Activated T-cell treated with anti-CD3 and anti-CD28 coated beads for 4 hours (primary cell): ENCODE measurements around the gene ETS1.

Source experiments
- DNase-seq: peaks from one replicate; pipeline ENCODE4 v3.0.0-alpha.2; 2020

Gene ETS1

DNA sequence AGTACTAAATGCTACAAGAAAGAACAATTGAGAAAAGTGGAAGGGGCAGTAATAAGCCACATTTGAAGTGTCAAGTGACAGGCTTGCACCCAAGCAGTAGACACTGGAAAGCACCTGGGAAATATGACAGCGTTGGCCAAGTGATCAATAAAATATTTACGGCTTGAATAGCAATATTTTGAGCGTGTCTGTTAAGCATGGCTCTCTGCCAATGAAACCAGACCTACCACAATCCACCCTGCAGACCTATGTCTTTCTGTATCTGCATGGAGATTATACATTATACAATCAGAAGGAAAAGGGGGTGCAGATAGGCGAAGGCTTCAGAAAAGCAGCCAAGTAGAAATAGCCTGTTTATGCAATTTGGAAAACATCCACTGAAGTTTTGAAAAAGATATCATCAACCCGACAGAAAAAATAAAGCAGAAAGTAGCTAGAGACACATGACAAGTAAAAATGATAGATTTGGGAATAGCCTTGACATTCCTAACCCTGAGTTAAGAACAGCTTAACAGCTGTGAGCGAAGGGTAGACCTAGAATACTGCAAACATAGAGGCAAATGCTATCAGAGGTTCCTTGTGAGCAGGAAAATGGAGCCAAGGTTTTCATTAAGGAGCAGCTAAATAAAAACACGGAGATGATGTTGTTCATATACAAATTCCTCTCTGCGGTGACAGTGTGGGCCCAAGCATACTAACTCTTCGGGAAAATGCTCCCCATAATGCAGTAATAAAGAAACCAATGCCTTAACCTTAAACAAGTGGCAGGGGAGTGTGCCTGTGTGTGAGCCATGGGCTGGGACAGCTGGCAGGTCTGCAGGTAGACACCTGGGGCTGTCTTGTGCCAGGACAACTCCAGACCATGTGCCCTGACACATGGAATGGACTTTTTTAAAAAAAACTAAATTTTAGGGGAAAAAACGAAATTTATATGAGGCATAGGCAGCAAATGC, 71.3 kb downstream of the ETS1 start:
- no peak for DNase-seq

DNA sequence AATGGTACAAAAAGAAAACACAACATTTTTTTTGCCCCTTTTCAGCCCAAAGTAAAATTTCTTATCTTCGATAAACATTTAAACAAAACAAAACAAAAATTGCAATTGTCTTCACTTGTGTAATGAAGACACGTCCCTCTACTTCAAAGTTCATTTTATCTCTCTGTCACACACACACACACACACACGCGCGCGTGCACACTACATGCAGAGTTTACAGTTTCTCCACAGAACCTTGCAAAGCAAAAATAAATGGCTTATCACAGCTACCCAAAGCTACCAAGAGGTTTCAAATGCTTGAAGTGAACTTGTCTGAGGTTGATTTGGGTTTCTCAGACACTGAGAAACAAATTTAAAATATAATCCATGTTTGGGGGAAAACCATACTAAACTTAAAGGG, 72.3 kb downstream of the ETS1 start:
- DNase-seq: no peak

DNA sequence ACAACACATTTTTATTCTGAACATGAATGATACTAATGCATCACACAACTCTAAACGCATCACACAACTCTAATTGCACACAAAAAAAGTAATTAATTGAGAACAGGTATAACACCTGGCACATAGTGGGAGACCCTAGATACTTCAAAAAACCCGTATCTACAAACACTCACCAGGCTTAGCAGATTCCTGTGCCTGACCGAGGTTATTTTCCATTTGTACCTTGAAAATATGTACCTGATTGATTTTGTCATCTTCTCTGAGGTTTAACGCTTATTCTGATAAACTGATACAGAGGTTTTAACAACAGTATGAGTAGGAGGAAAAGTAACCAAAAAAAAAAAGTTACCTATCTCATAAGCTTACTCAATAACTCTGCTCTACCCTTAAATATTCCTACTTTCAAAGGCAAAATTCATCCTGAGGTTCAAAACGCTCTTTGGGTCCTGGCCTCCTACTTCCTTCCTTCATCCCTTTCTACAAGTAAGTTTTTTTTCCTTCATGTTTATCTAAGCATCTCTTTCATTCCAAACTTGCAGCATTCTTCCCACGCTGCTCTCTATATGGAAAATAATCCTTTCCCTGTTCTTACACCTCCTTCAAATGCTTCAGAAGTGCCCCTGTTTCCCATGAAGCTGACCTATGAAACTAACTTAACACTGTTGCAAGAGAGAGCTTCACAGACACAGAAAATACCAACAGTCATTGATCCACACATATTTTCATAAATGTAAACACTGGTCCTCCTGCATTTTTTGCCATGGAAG, 73.3 kb downstream of the ETS1 start:
- DNase-seq: no peak

DNA sequence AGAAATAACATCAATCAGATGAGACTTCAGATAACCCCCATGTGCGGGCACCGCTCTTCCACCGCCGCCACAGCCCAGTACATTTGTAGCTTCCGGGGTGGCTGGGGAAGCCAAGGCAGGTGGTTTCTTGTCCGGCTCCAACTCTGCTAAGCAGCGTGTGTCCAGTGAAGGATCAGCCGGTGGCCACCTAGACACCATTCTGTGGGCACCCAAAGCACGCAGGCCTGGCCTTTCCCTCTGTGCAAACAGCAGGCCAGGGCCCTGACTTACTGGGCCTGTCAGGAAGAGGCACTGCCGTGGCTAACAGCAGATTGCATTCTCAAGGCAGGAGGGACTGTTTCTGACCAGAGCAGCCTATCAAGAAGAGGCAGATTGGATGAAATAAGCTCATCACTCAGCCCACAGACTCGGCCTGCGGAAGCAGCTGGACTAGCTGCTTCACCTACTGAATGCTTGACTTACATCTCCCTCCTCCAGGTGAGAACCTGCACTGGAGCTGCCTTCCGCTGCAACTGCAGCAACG, 74.8 kb downstream of the ETS1 start:
- DNase-seq: no peak

DNA sequence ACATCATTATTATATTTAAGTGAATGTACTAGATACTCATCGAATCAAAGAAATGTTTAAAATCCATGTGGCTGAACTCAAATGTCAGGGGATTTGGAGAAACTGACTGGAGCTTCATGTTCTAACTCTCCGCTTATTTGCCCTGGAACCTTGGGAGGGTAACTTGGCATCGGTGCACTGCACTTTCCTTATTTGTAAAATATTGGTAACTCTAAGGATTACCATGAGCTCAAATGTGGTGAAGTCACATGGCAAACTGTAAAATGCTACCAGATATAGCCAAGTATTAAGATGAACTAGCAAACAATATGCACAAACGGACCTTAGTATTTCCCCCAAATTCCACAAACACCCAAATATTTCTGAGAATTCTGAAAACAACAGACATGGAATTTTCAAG, 75.6 kb downstream of the ETS1 start:
- no peak for DNase-seq

DNA sequence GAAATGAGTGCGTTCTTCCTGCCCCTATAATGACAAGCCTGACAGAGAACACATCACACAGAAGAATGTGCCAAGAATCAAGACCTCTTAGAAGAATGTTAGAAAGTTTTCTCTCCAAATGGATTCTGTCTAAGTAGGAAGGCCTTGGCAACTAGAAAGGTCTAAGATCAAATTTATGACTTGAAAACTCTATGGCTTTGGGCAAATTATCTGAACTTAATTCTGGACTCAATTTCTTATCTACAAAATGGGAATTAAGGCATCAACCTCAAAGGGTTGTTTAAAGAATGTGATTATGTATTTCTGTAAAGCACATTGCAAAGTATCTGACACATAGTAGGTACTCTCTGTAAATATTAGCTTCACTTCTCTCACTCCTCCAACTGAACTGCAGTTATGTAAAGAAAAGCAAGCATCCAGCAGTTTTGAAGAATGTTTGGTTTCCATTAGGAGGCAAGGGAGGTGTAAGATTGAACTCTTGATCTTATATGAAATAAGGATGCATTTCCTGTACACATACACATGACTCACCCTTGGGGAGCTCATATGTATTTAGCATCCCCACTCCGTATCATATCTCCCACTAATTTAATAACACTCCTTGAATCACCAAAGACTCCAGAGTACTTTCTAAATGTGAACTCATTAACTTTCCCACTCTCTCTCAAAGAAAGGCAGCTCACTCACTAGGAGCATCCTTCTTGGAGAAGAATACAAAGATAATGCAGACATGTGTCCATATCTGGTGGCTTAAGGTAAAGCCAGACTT, 77.6 kb downstream of the ETS1 start:
- no peak for DNase-seq

DNA sequence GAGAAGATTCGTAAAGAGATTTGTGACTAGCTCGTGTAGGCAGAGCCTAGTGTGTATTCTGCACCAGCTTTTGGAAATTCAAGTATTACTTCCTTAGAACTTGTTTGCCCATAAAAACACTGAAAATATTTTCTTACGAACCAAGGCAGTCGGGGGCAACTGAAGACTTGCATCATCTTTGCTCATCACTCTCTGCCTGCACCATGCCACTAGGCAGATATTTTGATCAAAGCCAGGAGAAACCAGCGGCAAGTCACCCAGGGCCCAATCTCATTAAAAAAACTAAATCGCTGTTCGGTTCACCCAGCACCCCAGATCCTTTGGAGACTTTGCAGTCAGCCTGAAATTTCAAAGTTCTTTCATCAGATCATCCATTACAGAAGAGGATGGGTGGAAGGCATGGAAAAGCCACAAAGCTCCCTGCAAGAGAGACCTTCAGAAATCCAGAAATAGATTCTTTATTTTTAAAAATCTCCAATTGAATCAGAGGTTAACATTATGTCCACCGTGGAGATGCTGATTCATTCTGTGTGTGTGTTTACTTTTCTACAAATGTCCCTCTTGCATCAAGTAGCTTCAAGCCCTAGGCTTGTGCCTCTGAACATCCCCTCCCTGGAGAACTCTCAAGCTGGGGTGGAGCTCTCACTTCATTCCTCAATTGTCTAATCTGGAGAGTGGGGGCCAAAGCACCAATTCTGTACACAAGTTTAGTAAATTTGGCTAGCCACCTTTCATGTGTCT, 78.4 kb downstream of the ETS1 start:
- no peak for DNase-seq

DNA sequence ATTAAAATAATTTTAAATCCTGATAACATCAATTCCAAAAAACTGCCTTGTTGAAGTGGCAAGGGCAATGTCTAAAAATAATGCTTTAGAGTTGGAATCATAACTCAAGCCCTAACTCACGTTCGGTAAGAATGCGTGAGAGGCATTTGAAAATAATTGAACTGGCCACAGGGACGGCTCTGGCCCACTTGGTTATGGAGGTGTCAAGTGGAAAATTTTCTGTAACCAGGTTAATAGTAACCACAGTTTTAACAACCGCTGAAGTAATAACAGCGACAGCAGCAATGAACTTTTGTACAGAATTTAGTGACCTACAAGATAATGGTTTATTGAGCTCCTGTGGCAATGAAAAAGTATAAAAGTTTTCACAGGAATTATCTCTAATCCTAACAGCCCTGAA, 79.4 kb downstream of the ETS1 start:
- DNase-seq: no peak

DNA sequence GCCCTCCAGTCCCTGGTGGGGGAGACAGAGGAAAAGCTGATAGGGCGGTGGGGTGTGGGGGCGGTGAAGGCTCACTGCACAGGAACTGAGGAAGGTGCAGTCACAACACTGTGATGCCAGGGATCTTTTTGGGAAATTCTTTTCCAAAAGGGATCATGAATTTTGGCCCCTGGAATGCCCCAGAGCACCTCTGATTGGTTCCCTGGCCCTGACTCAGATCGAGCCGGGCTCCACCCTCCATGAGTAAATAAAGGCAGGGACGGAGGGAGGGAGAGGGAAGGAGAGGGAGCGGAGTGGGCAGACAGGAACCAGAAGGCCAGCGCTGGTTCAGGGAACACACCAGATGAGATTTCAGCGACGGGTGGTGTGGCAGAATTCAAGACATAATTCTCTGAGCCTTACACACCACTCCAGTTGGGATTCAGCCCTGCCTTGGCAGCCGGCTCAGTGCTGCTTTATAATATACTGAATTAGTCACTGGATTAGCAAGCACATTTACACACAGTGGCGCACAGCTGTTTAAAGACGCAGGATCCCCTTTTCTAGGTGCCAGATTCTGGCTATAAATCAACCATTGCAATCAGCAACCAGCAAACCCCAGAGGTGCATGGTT, 80.3 kb downstream of the ETS1 start:
- no peak for DNase-seq

DNA sequence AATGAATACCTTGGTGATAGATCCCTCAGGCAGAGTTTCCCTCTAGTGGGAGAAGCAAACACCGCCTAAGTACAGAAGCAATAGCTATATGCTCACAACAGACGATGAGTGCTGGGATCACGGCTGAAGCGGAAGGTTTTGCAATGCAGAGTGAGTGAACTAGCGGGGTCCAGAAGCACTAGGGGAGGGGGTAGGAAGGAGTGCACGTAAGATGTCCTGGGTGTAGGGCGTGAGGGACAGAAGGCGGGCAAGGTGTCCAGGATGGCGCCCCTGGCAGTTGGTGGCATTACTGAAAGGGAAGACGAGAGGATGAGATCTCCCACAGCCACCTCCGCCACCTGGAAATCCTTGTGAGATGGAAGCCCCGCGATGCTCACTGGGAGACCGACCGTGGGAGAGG, 81.0 kb downstream of the ETS1 start:
- DNase-seq: no peak

DNA sequence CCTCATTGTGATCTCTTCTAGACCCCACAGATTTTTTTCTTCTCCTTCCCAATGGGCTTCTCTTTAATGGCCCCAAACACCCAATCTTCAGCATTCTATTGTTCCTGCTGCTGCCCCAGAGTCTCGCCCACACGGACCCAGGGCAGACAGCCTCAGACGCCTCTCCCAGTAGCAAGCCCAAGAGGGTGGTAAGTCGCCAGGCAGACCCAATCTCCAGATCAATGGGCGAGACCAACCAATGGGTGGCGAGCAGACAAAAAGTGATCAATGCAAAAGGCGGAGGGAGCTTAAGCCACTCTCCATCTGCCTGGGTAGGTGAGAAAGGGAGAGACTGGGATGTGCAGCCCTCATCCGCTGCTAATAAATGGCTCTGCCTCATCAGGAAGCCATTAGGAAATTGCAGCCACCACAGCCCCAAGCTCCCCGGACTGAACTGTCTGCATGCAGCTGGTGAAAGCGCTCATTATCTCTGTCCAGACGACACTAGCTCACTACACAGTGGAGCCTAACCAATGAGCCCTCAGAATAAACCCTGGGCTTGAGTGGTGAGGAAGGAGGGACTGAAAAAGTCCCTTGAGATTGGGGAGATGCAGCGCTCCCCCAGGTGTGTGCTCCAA, 81.8 kb downstream of the ETS1 start:
- DNase-seq: no peak

DNA sequence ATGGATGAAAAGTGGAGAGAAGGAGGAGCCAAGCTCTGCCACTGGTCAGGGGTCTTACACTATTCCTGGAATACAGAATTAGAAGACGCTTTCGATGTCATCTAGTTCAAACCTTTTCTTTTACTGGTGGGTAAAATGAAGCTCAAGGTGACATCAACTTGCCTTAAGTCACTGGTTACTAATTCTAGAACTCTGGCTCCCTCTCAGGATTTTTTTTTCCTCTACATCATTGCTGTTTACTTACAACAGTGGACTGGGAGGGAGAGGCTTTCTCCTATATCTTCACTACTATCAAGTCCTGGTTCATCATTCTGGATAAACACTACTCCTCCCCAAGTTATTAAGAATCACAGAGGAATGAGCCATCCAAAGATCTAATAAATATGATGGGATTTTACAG, 82.9 kb downstream of the ETS1 start:
- DNase-seq: no peak

DNA sequence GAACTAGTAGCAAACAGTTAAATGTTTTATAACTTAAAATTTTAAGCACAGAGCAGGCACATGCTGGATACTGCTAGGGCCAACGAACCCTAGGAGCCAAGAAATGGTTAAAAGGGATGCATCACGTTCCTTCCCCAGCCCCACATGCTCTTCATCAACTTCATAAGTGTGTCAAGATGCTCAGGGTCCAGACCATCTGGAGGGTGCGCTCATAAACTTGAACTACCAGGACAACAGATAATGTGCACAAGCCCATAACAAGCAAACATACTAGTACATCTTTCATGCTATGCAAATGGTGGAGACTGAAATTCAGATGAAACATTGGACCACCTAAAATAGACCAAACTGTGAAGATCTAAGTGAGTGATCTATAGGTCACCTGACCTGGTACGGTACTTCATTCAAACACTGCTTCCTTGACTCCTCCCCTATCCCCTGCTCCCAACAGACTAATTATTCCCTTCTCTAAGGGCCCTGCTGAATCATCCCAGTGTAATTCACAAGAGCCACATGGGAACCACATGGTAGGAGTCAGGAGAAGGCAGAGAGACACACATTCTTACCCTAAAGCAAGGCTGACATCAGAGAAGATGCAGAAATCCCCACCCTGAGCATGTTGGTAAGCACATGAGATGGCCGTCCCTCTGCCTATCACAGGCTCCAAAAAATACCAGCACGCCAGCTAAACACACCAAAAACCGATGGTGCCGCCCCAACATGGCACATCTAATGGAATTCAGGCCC, 83.9 kb downstream of the ETS1 start:
- DNase-seq: no peak

DNA sequence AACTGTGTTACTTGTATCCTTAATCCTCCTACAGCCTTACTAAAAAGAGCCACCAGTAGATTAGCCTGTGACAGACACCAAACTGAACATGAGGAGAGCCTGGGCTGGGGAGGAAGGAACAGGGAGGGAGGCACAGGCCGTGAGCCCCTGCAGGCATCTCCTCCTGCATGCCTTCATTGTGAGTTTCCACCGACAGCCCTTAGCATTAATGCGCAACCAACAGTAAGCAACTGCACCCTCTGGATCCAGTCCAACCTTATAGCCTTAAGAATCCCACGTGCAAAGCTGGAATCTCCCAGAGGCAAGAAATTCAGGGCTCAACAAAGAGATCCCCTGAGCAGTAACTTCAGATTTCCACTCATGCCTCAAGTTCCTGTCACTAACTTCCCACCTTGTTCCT, 84.6 kb downstream of the ETS1 start:
- no peak for DNase-seq

DNA sequence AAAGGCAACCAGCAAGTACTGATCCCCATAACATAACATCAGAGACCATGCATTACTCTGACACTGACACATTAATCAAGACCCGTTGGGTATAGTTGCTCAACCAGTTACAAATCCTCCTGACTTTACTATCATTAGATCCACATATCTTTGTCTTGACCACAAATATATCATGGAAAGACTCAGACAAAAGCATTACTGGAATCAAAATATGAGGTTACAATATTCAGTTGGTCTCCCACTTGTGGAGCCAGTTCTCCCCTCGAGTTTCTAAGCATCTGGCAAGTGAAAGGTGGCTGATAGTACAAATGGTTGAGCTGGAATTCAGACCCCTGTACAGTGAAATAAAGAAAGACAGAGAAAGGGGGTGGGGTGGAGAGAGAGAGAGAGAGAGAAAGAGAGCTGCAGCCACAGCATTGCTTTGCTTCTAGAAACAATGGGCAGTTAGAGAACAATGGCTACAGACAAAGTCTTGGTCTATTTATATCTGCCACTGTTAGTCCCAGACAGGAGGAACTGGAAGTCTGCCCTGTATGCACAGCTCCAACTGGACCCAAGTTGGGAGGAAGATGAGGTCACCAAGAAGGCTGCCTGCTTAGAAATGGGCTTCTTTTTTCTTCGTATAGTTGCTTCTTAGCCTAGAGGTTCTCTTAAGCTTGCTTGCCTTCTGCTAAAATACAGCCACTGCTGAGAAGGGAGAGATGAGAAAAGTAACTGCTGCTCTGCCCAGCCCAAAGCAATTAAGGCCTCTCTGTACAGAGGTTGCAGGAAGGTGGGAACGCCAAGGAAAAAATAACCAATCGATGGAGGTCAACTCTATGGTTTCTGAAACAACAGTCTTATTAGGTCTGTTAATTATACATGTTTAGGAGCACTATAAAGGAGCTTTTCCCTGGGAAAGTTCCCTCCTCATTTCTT, 85.5 kb downstream of the ETS1 start:
- DNase-seq: no peak

DNA sequence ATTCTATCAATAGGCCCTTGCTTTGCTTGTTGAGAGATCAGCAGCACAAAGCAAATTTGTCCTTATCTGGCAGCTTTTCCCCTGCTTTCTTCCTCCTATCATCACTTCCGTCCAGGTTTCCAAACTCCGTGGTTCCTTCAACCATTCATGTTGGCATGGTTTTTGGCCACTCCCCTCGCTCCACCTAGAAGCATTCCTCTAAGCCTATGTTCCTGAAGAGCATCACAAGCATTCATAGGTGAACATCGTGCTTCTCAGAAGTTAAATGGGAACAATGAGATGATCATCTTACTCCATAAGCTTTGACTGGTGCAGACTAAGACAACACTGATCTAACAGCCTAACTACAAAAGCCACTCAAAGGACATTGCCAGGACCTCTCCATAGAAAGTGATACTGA, 86.3 kb downstream of the ETS1 start:
- DNase-seq: no peak

DNA sequence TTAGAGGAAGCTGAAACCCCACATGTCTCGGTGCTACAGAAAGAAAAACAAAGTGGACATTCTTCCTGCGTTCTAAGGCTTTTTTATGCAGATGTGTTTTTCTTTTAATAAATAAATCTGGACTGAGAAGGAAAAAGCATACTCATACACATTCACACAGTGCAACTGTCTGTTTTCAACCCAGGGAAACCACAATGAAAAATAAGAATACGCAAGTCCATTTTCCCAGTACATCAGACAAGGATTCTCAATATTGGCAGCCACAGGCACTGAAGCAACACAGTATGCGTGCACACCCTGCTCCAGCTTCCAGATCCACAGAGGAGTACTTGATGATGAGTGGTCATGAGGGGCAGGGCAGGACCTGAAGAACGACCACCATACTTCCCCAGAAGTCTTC, 86.9 kb downstream of the ETS1 start:
- DNase-seq: no peak

DNA sequence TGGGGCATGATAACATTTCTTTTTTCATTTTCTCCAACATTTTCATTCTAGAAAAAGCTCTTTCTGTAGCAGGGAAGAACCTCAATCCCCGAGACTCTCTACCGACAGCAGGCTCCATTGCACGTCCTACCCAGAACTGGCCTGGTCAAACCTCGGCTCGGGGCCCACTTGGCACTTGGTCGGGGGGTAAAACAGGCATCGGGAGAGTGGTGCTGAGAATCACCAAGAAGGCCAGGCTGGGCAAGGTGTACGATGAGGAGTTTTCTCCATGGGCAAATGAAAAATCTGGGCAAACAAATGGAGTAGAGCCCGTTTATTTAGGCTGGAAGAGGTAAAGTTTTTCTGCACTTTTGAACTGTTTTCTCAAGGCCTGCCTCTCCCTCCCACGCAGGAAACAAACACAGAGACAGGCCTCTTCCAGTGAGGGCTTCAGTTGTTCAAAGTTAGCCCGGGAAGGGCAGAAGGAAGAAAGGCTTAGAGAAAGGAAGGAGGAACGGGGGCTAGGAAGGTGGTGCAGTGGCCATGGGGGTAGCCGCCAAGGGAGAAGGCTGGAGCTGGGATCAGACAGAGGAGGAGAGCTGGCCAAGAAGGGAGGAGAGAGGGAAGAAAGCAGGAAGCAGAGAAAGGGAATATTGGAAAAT, 87.6 kb downstream of the ETS1 start:
- no peak for DNase-seq

DNA sequence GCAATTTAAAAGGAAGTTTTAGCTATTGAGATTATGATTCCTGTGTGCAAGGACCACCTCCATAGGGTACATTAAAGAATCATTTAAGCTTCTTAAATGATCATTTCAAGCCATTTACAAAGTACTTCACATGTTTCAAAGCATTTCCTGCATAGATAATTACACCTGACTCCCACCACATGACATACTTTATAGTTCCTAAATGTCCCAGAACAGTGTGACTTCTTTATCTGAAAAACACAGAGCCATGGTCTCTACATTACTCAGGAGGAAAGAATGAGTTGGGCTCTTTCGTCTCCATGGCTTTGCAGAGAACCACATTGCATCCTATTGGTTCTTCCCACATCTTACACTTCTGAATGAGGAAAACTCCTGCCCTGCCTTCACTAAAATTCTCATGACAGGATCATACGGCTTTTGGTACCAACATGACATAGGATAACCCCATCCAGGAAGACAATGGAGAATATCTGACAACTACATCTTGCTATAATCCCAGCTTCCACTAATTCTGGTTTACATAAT, 88.6 kb downstream of the ETS1 start:
- no peak for DNase-seq
